Measurements from ENCODE around the gene ANK2. TPM values are rescaled to one million over a fixed set of nuclear protein-coding genes. Genes with fewer than 3 reads are reported as not detected.

ANK2 gene
- total RNA-seq, 2 experiments from 2014 or later, result 0.38 to 4.0 TPM

GRCh38 chr4:113398441-113399143, 349.1 kb downstream of the ANK2 start:
- H3K9me2 ChIP-seq (ENCODE audit: insufficient read depth, low read length), result no peaks in the 10 kb centered on the region
- intact Hi-C loops (cut with micrococcal nuclease; ENCODE audit: unreplicated experiment), result loop anchor here (10.0 kb wide), 2 partner anchors 236 to 1296 kb away; no protein-coding TSS in a partner anchor
- no peak overlapping the region for H3K27ac ChIP-seq (ENCODE audit: low read depth, low read length, poor library complexity, severe bottlenecking)
- POLR2A ChIA-PET, result interaction anchor here (0.6 kb wide), 1 partner anchor 475 kb away, joined by 7 read pairs; no protein-coding TSS in a partner anchor
- no peak overlapping the region for H3K4me3 ChIP-seq (ENCODE audit: low read depth, low read length, poor library complexity, severe bottlenecking)
- H3K36me3 ChIP-seq (ENCODE audit: insufficient read depth, low read length), result no peaks in the 10 kb centered on the region
- BruUV-seq (replicated peaks), result no TSS peak
- no peak for DNase-seq (ENCODE audit: low spot score)
- H4K20me1 ChIP-seq (ENCODE audit: insufficient read depth, low read length), result no peaks in the 10 kb centered on the region
- H3K9me3 ChIP-seq (ENCODE audit: low read length), result 0 out of 2 replicates have a peak, but pooled peaks cover 3% of the 10 kb centered on the region
- CTCF ChIA-PET (ENCODE audit: unreplicated experiment), result no interaction called here
- TF ChIP-seq CTCF (conservative IDR thresholded peaks at IDR 0.05; ENCODE audit: low read length) (no peak), EZH2phosphoT487 (IDR thresholded peaks at IDR 0.05; ENCODE audit: borderline replicate concordance, low read depth, low read length) (no peak)
- no peaks in the 10 kb centered on the region for H3K4me1 ChIP-seq (ENCODE audit: insufficient read depth, low read length, poor library complexity, severe bottlenecking)
- H3K4me2 ChIP-seq (ENCODE audit: low read length), result no peak overlapping the region
- no peaks in the 10 kb centered on the region for H3K79me2 ChIP-seq (ENCODE audit: insufficient read depth, low read depth, low read length)
- no peak overlapping the region for H2AFZ ChIP-seq (ENCODE audit: low read length)

- CTCF ChIA-PET (ENCODE audit: unreplicated experiment), result no interaction called here
- no peak overlapping the region for H2AFZ ChIP-seq (ENCODE audit: low read length)
- no TSS peak for BruUV-seq (replicated peaks)
These were observed 354.7 kb downstream of the ANK2 start for GRCh38 chr4:113404167-113404571.

More at GRCh38 chr4:113404167-113404571, 354.7 kb downstream of the ANK2 start:
- DNase-seq (ENCODE audit: low spot score), result no peak
- H3K4me1 ChIP-seq (ENCODE audit: insufficient read depth, low read length, poor library complexity, severe bottlenecking), result no peaks in the 10 kb centered on the region
- no peaks in the 10 kb centered on the region for H3K9me2 ChIP-seq (ENCODE audit: insufficient read depth, low read length)
- TF ChIP-seq EZH2phosphoT487 (IDR thresholded peaks at IDR 0.05; ENCODE audit: borderline replicate concordance, low read depth, low read length), result no peak
- no peak for TF ChIP-seq CTCF (conservative IDR thresholded peaks at IDR 0.05; ENCODE audit: low read length)
- H3K27ac ChIP-seq (ENCODE audit: low read depth, low read length, poor library complexity, severe bottlenecking), result no peak overlapping the region
- H3K36me3 ChIP-seq (ENCODE audit: insufficient read depth, low read length), result no peaks in the 10 kb centered on the region
- H3K79me2 ChIP-seq (ENCODE audit: insufficient read depth, low read depth, low read length), result no peaks in the 10 kb centered on the region
- no peak overlapping the region for H3K4me3 ChIP-seq (ENCODE audit: low read depth, low read length, poor library complexity, severe bottlenecking)
- H3K4me2 ChIP-seq (ENCODE audit: low read length), result no peak overlapping the region
- intact Hi-C loops (cut with micrococcal nuclease; ENCODE audit: unreplicated experiment), result no loop called here
- 0 out of 2 replicates have a peak, but pooled peaks cover 3% of the 10 kb centered on the region for H3K9me3 ChIP-seq (ENCODE audit: low read length)
- no peaks in the 10 kb centered on the region for H4K20me1 ChIP-seq (ENCODE audit: insufficient read depth, low read length)
- POLR2A ChIA-PET, result no interaction called here
